SU-DHL-6 (cell line): ENCODE results near the gene WIF1.

Experiments
- H2AFZ ChIP-seq: fragments of 200-600 bp; sonication (generic); 2 replicates; pipeline ENCODE4 v1.6.1; 2014; ENCODE audit warnings: low read depth, mild to moderate bottlenecking, moderate library complexity, mixed read lengths, antibody characterized with exemption, low read length; ENCODE audit not compliant: severe bottlenecking
- H3F3A ChIP-seq: fragments of 200-600 bp; shearing (Covaris generic); 2 replicates; pipeline ENCODE4 v1.6.0; 2016; ENCODE audit warnings: antibody characterized with exemption, mild to moderate bottlenecking; ENCODE audit not compliant: insufficient read depth
- H3K27ac ChIP-seq: fragments of 200-600 bp; sonication (generic); 2 replicates; pipeline ENCODE4 v1.5.1; 2016; ENCODE audit warnings: low read depth, mild to moderate bottlenecking, low read length, moderate library complexity, mixed read lengths
- H3K27me3 ChIP-seq: fragments of 200-600 bp; sonication (generic), shearing (Covaris generic); 2 replicates; pipeline ENCODE4 v1.6.0; 2014; ENCODE audit warnings: mild to moderate bottlenecking, low read length
- H3K36me3 ChIP-seq: fragments of 200-600 bp; sonication (generic); 2 replicates; pipeline ENCODE4 v1.6.1; 2014; ENCODE audit warnings: mild to moderate bottlenecking, low read length, mixed read lengths
- H3K4me2 ChIP-seq: fragments of 300-600, 200-600 bp; shearing (Covaris generic), sonication (generic); 2 replicates; pipeline ENCODE4 v1.6.0; 2014; ENCODE audit warnings: low read length, low read depth, mild to moderate bottlenecking; ENCODE audit not compliant: poor library complexity, severe bottlenecking
- H3K4me3 ChIP-seq: fragments of 200-600 bp; sonication (generic); 2 replicates; pipeline ENCODE4 v1.5.1; 2014; ENCODE audit warnings: antibody characterized with exemption, low read length, mild to moderate bottlenecking, mixed read lengths; ENCODE audit not compliant: insufficient read depth, poor library complexity, severe bottlenecking
- H3K79me2 ChIP-seq: fragments of 200-600 bp; sonication (generic); 2 replicates; pipeline ENCODE4 v1.6.1; 2014; ENCODE audit warnings: mild to moderate bottlenecking, low read length, moderate library complexity; ENCODE audit not compliant: insufficient read depth
- H3K9ac ChIP-seq: fragments of 200-600 bp; sonication (generic); 2 replicates; pipeline ENCODE4 v1.7.0; 2014; ENCODE audit warnings: mild to moderate bottlenecking, low read length
- H3K9me2 ChIP-seq: fragments of 200-600 bp; sonication (generic); replicated peaks from 2 replicates; pipeline ENCODE4 v1.6.1; 2014; ENCODE audit warnings: low read length; ENCODE audit not compliant: insufficient read depth
- H3K9me3 ChIP-seq: fragments of 200-600 bp; sonication (generic); 2 replicates; pipeline ENCODE4 v1.6.1; 2014; ENCODE audit warnings: low read length, mixed read lengths; ENCODE audit not compliant: insufficient read depth
- H4K20me1 ChIP-seq: fragments of 200-600 bp; sonication (generic); 2 replicates; pipeline ENCODE4 v1.6.1; 2014; ENCODE audit warnings: low read depth, mild to moderate bottlenecking, antibody characterized with exemption, low read length, moderate library complexity, mixed read lengths
- CTCF ChIP-seq: fragments of 200-600 bp; sonication (generic); IDR thresholded peaks from one replicate; pipeline ENCODE4 v1.5.1; 2017; ENCODE audit warnings: antibody characterized with exemption, mild to moderate bottlenecking, low read length, moderate library complexity; ENCODE audit not compliant: insufficient read depth, poor library complexity, severe bottlenecking
- EZH2phosphoT487 ChIP-seq: fragments of 200-600 bp; sonication (generic), shearing (Covaris generic); conservative IDR thresholded peaks from 2 replicates; pipeline ENCODE4 v1.6.1; 2018; ENCODE audit warnings: mild to moderate bottlenecking, antibody characterized with exemption, low read length, moderate library complexity, mixed read lengths

Gene WIF1

GRCh38 chr12:65152596-65152995, 31.5 kb upstream of the WIF1 start:
- Histone ChIP-seq H3K4me2 (no peak overlapping the region), H3K27ac (no peak overlapping the region), H3K9me3 (no peaks in the 10 kb centered on the region), H3K36me3 (no peaks in the 10 kb centered on the region), H3K9ac (no peak overlapping the region), H4K20me1 (no peaks in the 10 kb centered on the region), H3K9me2 (no peaks in the 10 kb centered on the region), H3K4me3 (no peak overlapping the region), H3K79me2 (no peaks in the 10 kb centered on the region), H2AFZ (no peak overlapping the region), H3K27me3 (no peaks in the 10 kb centered on the region), H3F3A (0 out of 2 replicates have a peak, but pooled peaks cover 5% of the 10 kb centered on the region)
- TF ChIP-seq EZH2phosphoT487 (no peak), CTCF (no peak)

GRCh38 chr12:65152012-65152411, 30.9 kb upstream of the WIF1 start:
- Histone ChIP-seq H3K9me3 (no peaks in the 10 kb centered on the region), H3K27ac (no peak overlapping the region), H3K9ac (no peak overlapping the region), H3K36me3 (no peaks in the 10 kb centered on the region), H3K27me3 (no peaks in the 10 kb centered on the region), H4K20me1 (no peaks in the 10 kb centered on the region), H3K9me2 (no peaks in the 10 kb centered on the region), H3K4me3 (no peak overlapping the region), H3K79me2 (no peaks in the 10 kb centered on the region), H2AFZ (no peak overlapping the region), H3K4me2 (no peak overlapping the region), H3F3A (0 out of 2 replicates have a peak, but pooled peaks cover 5% of the 10 kb centered on the region)
- TF ChIP-seq EZH2phosphoT487: no peak
- TF ChIP-seq CTCF: no peak

GRCh38 chr12:65147312-65147905, 26.3 kb upstream of the WIF1 start:
- no peak for TF ChIP-seq EZH2phosphoT487
- no peak for TF ChIP-seq CTCF
- H3K27ac ChIP-seq: no peak overlapping the region
- H3F3A ChIP-seq: no peaks in the 10 kb centered on the region
- H3K27me3 ChIP-seq: no peaks in the 10 kb centered on the region
- no peaks in the 10 kb centered on the region for H4K20me1 ChIP-seq
- no peaks in the 10 kb centered on the region for H3K36me3 ChIP-seq
- H3K79me2 ChIP-seq: no peaks in the 10 kb centered on the region
- no peak overlapping the region for H3K4me3 ChIP-seq
- no peak overlapping the region for H3K4me2 ChIP-seq
- no peaks in the 10 kb centered on the region for H3K9me3 ChIP-seq
- no peak overlapping the region for H2AFZ ChIP-seq
- H3K9me2 ChIP-seq: no peaks in the 10 kb centered on the region
- no peak overlapping the region for H3K9ac ChIP-seq
